NT2/D1 (cell line): ENCODE measurements around the gene XPR1.

Experiments
- DNase-seq: peaks from one replicate; pipeline ENCODE4 v3.0.0-alpha.2; 2011; ENCODE audit warnings: low read depth, low spot score
- H3K27me3 ChIP-seq: 2 replicates; pipeline ENCODE4 v1.6.0; 2011; ENCODE audit warnings: mild to moderate bottlenecking; ENCODE audit not compliant: insufficient read length, insufficient read depth
- H3K36me3 ChIP-seq: 2 replicates; pipeline ENCODE4 v1.6.1; 2011; ENCODE audit warnings: mild to moderate bottlenecking, low read length, mixed read lengths; ENCODE audit not compliant: insufficient read depth, insufficient read length
- H3K4me1 ChIP-seq: 2 replicates; pipeline ENCODE4 v1.5.1; 2011; ENCODE audit not compliant: insufficient read depth, insufficient read length
- H3K4me3 ChIP-seq: 2 replicates; pipeline ENCODE4 v1.5.1; 2011; ENCODE audit warnings: low read depth; ENCODE audit not compliant: insufficient read length
- H3K9ac ChIP-seq: 2 replicates; pipeline ENCODE4 v1.6.0; 2011; ENCODE audit warnings: low read depth; ENCODE audit not compliant: insufficient read length
- H3K9me3 ChIP-seq: 2 replicates; pipeline ENCODE4 v1.5.1; 2011; ENCODE audit warnings: mild to moderate bottlenecking, low read length; ENCODE audit not compliant: insufficient read depth
- SUZ12 ChIP-seq: IDR thresholded peaks from 2 replicates; pipeline ENCODE4 v1.6.1; 2011; ENCODE audit not compliant: insufficient read length, insufficient read depth; ENCODE audit errors: extremely low read depth
- YY1 ChIP-seq: IDR thresholded peaks from 2 replicates; pipeline ENCODE4 v1.6.1; 2011; ENCODE audit not compliant: insufficient read length, insufficient read depth
- ZNF274 ChIP-seq: IDR thresholded peaks from 2 replicates; pipeline ENCODE4 v1.6.1; 2011; ENCODE audit warnings: mild to moderate bottlenecking, low read depth, low read length

Gene XPR1

GRCh38 chr1:180594723-180595122, 37.1 kb upstream of the XPR1 start:
- Histone ChIP-seq H3K36me3 (no peaks in the 10 kb centered on the region), H3K27me3 (no peaks in the 10 kb centered on the region), H3K4me1 (no peaks in the 10 kb centered on the region), H3K9me3 (no peaks in the 10 kb centered on the region), H3K4me3 (no peak overlapping the region), H3K9ac (no peak overlapping the region)
- no peak for DNase-seq
- TF ChIP-seq YY1 (no peak), SUZ12 (no peak), ZNF274 (no peak)

- no peaks in the 10 kb centered on the region for H3K4me1 ChIP-seq
- TF ChIP-seq SUZ12 = no peak
- no peak for TF ChIP-seq ZNF274
- no peak for TF ChIP-seq YY1
- H3K4me3 ChIP-seq = no peak overlapping the region
- H3K9me3 ChIP-seq = no peaks in the 10 kb centered on the region
- H3K9ac ChIP-seq = no peak overlapping the region
- H3K36me3 ChIP-seq = no peaks in the 10 kb centered on the region
- H3K27me3 ChIP-seq = no peaks in the 10 kb centered on the region
- no peak for DNase-seq
Measured at GRCh38 chr1:180595966-180596365, 35.9 kb upstream of the XPR1 start.

GRCh38 chr1:180597520-180597919, 34.3 kb upstream of the XPR1 start:
- no peak for DNase-seq
- Histone ChIP-seq H3K27me3 (peaks cover 5% of the 10 kb centered on the region), H3K4me3 (no peak overlapping the region), H3K9me3 (no peaks in the 10 kb centered on the region), H3K36me3 (no peaks in the 10 kb centered on the region), H3K4me1 (no peaks in the 10 kb centered on the region), H3K9ac (no peak overlapping the region)
- TF ChIP-seq YY1 = no peak
- no peak for TF ChIP-seq ZNF274

- Histone ChIP-seq H3K27me3 (peaks cover 5% of the 10 kb centered on the region), H3K9me3 (no peaks in the 10 kb centered on the region), H3K36me3 (no peaks in the 10 kb centered on the region), H3K4me3 (no peak overlapping the region), H3K9ac (no peak overlapping the region), H3K4me1 (no peaks in the 10 kb centered on the region)
- TF ChIP-seq YY1 (no peak), ZNF274 (no peak), SUZ12 (no peak)
- no peak for DNase-seq
Measured at GRCh38 chr1:180598333-180598974, 33.4 kb upstream of the XPR1 start.

DNA sequence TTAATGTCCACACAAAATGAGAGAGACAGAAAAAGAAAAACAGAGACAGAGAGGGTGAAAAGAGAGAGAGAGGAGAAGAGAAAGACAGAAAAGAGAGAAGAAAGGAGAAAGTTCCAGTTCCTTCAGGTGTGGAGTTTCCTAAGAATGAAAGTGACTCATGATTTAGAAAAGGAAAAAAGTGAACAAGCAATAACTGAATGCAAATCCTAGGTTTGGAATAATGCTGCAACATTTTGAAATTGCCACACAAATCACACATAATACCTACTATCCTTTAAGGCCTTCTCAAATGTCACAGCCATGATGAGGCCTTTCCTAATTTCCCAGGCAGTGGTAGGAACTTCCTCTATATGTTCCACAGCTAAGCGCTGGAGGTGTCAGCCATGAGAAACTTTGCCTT, 31.5 kb upstream of the XPR1 start:
- Histone ChIP-seq H3K4me3 (no peak overlapping the region), H3K9ac (no peak overlapping the region), H3K9me3 (no peaks in the 10 kb centered on the region), H3K4me1 (no peaks in the 10 kb centered on the region), H3K27me3 (peaks cover 5% of the 10 kb centered on the region), H3K36me3 (no peaks in the 10 kb centered on the region)
- no peak for DNase-seq
- TF ChIP-seq ZNF274 (no peak), YY1 (no peak), SUZ12 (no peak)

DNA sequence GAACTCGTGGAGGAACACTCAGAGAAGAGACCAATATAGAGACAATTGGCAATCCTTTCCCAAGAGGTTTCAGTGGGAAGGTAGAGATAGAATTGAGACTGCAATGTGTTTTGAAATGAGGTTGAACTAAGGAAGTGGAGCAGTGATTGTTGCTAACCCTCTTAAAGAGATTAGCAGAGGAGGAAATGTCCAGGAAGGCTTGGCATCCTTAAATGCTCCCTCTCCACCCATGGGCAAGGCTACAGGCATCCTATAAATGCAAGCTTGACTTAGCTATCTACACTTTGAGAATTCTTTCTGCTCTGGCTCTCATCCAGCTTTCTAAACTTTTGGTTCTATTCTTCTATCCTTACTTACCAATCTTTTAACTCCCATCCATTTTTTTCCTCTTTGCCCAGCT, 30.3 kb upstream of the XPR1 start:
- no peak for DNase-seq
- no peak overlapping the region for H3K4me3 ChIP-seq
- no peak for TF ChIP-seq ZNF274
- TF ChIP-seq SUZ12 = no peak
- TF ChIP-seq YY1 = no peak
- no peaks in the 10 kb centered on the region for H3K36me3 ChIP-seq
- H3K27me3 ChIP-seq = peaks cover 5% of the 10 kb centered on the region
- no peaks in the 10 kb centered on the region for H3K4me1 ChIP-seq
- H3K9me3 ChIP-seq = no peaks in the 10 kb centered on the region
- H3K9ac ChIP-seq = no peak overlapping the region

- Histone ChIP-seq H3K9ac (no peak overlapping the region), H3K9me3 (no peaks in the 10 kb centered on the region)
Measured at GRCh38 chr1:180603223-180603849, 28.5 kb upstream of the XPR1 start.

More at GRCh38 chr1:180603223-180603849, 28.5 kb upstream of the XPR1 start:
- H3K4me3 ChIP-seq = no peak overlapping the region
- no peaks in the 10 kb centered on the region for H3K36me3 ChIP-seq
- H3K27me3 ChIP-seq = peaks cover 5% of the 10 kb centered on the region
- no peak for TF ChIP-seq SUZ12
- no peak for TF ChIP-seq ZNF274
- TF ChIP-seq YY1 = no peak
- H3K4me1 ChIP-seq = no peaks in the 10 kb centered on the region
- DNase-seq = no peak
